H9 (cell line): Measurements from ENCODE around the gene CCDC116. TPM values are rescaled to one million over a fixed set of nuclear protein-coding genes. Genes with fewer than 3 reads are reported as not detected.

Experiments
- DNase-seq: peaks from one replicate; pipeline ENCODE4 v3.0.0-alpha.2; 2017
- H2AFZ ChIP-seq: one replicate; pipeline ENCODE4 v1.6.1; 2013; ENCODE audit warnings: mild to moderate bottlenecking, low read length, control low read depth, moderate library complexity
- H2AK5ac ChIP-seq: 2 replicates; pipeline ENCODE4 v1.6.1; 2013; ENCODE audit warnings: low read length, control low read depth, mixed read lengths; ENCODE audit not compliant: insufficient read length
- H2BK120ac ChIP-seq: one replicate; pipeline ENCODE4 v1.6.1; 2013; ENCODE audit warnings: low read depth, mild to moderate bottlenecking, low read length, control low read depth, inconsistent platforms; ENCODE audit not compliant: poor library complexity, severe bottlenecking
- H2BK12ac ChIP-seq: 2 replicates; pipeline ENCODE4 v1.6.1; 2013; ENCODE audit warnings: low read length, control low read depth, mixed read lengths, low read depth; ENCODE audit not compliant: insufficient read length
- H2BK15ac ChIP-seq: 2 replicates; pipeline ENCODE4 v1.6.1; 2013; ENCODE audit warnings: low read depth, low read length, control low read depth
- H2BK20ac ChIP-seq: one replicate; pipeline ENCODE4 v1.6.1; 2013; ENCODE audit warnings: low read depth, mild to moderate bottlenecking, low read length, control low read depth, inconsistent platforms; ENCODE audit not compliant: poor library complexity, severe bottlenecking
- H2BK5ac ChIP-seq: 2 replicates; pipeline ENCODE4 v1.6.1; 2013; ENCODE audit warnings: low read length, control low read depth, mixed read lengths; ENCODE audit not compliant: insufficient read length
- H3K14ac ChIP-seq: 2 replicates; pipeline ENCODE4 v1.6.1; 2013; ENCODE audit warnings: low read length, control low read depth; ENCODE audit not compliant: insufficient read depth
- H3K18ac ChIP-seq: 2 replicates; pipeline ENCODE4 v1.6.1; 2013; ENCODE audit warnings: low read depth, mild to moderate bottlenecking, mixed read lengths, low read length, control low read depth; ENCODE audit not compliant: insufficient read length
- H3K23ac ChIP-seq: 2 replicates; pipeline ENCODE4 v1.6.1; 2013; ENCODE audit warnings: low read length, control low read depth, mixed read lengths, low read depth; ENCODE audit not compliant: insufficient read length
- H3K23me2 ChIP-seq: 2 replicates; pipeline ENCODE4 v1.6.1; 2013; ENCODE audit warnings: low read depth, mild to moderate bottlenecking, mixed read lengths, low read length, control low read depth; ENCODE audit not compliant: insufficient read length, poor library complexity, severe bottlenecking
- H3K27ac ChIP-seq: 2 replicates; pipeline ENCODE4 v1.5.1; 2013; ENCODE audit warnings: low read length, control low read depth, mixed read lengths, low read depth; ENCODE audit not compliant: insufficient read length
- H3K27me3 ChIP-seq: 2 replicates; pipeline ENCODE4 v1.6.1; 2013; ENCODE audit warnings: low read length, control low read depth, inconsistent platforms; ENCODE audit not compliant: insufficient read depth
- H3K4ac ChIP-seq: 2 replicates; pipeline ENCODE4 v1.6.1; 2013; ENCODE audit warnings: low read depth, mild to moderate bottlenecking, control low read depth, inconsistent platforms, low read length, moderate library complexity
- H3K4me1 ChIP-seq: 2 replicates; pipeline ENCODE4 v1.6.1; 2013; ENCODE audit warnings: low read length, control low read depth, inconsistent platforms; ENCODE audit not compliant: insufficient read depth
- H3K4me2 ChIP-seq: 2 replicates; pipeline ENCODE4 v1.6.1; 2013; ENCODE audit warnings: low read length, control low read depth, mixed read lengths; ENCODE audit not compliant: insufficient read length, insufficient read depth
- H3K56ac ChIP-seq: 2 replicates; pipeline ENCODE4 v1.6.1; 2013; ENCODE audit warnings: low read depth, mild to moderate bottlenecking, mixed read lengths, low read length, control low read depth; ENCODE audit not compliant: insufficient read length
- H3K79me1 ChIP-seq: 2 replicates; pipeline ENCODE4 v1.6.1; 2013; ENCODE audit warnings: low read depth, mild to moderate bottlenecking, moderate library complexity, low read length, control low read depth, inconsistent platforms; ENCODE audit not compliant: insufficient read depth, poor library complexity, severe bottlenecking
- H3K79me2 ChIP-seq: 2 replicates; pipeline ENCODE4 v1.6.1; 2013; ENCODE audit warnings: low read length, control low read depth, inconsistent platforms; ENCODE audit not compliant: insufficient read depth
- H3K9ac ChIP-seq: 2 replicates; pipeline ENCODE4 v1.6.1; 2013; ENCODE audit warnings: low read length, control low read depth, mixed read lengths; ENCODE audit not compliant: insufficient read length; ENCODE audit errors: extremely low read depth
- H3K9me3 ChIP-seq: one replicate; pipeline ENCODE4 v1.6.1; 2013; ENCODE audit warnings: low read depth, low read length, inconsistent platforms; ENCODE audit not compliant: control insufficient read depth
- H3T11ph ChIP-seq: one replicate; pipeline ENCODE4 v1.6.1; 2013; ENCODE audit warnings: mild to moderate bottlenecking, low read length, control low read depth, inconsistent platforms
- H4K20me1 ChIP-seq: one replicate; pipeline ENCODE4 v1.6.1; 2013; ENCODE audit not compliant: control insufficient read depth, insufficient read length, insufficient read depth
- H4K5ac ChIP-seq: 2 replicates; pipeline ENCODE4 v1.6.1; 2013; ENCODE audit warnings: low read depth, mild to moderate bottlenecking, mixed read lengths, low read length, control low read depth; ENCODE audit not compliant: insufficient read length
- H4K8ac ChIP-seq: replicated peaks from 2 replicates; pipeline ENCODE4 v1.6.1; 2013; ENCODE audit warnings: low read length, control low read depth, mixed read lengths, low read depth; ENCODE audit not compliant: insufficient read length
- H4K91ac ChIP-seq: 2 replicates; pipeline ENCODE4 v1.6.1; 2013; ENCODE audit warnings: low read depth, mild to moderate bottlenecking, moderate library complexity, mixed read lengths, low read length, control low read depth; ENCODE audit not compliant: insufficient read length
- H3K27ac Mint-ChIP-seq, 3 experiments: 2 replicates in 2 of 3; 3 replicates in 1 of 3; pipeline ENCODE4 v1.8.0; 2020 to 2021; ENCODE audit warnings: mixed read lengths in 3 of 3, mild to moderate bottlenecking in 1 of 3, moderate library complexity in 1 of 3
- H3K27me3 Mint-ChIP-seq: 2 replicates; pipeline ENCODE4 v1.8.0; 2021; ENCODE audit warnings: low read depth, mild to moderate bottlenecking, moderate library complexity, mixed read lengths
- H3K36me3 Mint-ChIP-seq, 3 experiments: 2 replicates in 2 of 3; 3 replicates in 1 of 3; pipeline ENCODE4 v1.8.0; 2020 to 2021; ENCODE audit warnings: low read depth in 3 of 3, mixed read lengths in 3 of 3; ENCODE audit not compliant: insufficient read depth in 1 of 3
- H3K4me1 Mint-ChIP-seq, 2 experiments: 2 replicates each; pipeline ENCODE4 v1.8.0; 2020; ENCODE audit warnings: mixed read lengths in 2 of 2
- H3K4me3 Mint-ChIP-seq, 2 experiments: 2 replicates in 1 of 2; 3 replicates in 1 of 2; pipeline ENCODE4 v1.8.0; 2020 to 2021; ENCODE audit warnings: mild to moderate bottlenecking in 2 of 2, mixed read lengths in 2 of 2, moderate library complexity in 1 of 2
- H3K9me3 Mint-ChIP-seq, 2 experiments: 2 replicates in 1 of 2; 3 replicates in 1 of 2; pipeline ENCODE4 v1.8.0; 2020; ENCODE audit warnings: mild to moderate bottlenecking in 2 of 2, mixed read lengths in 2 of 2, moderate library complexity in 1 of 2
- CTCF ChIP-seq: fragments of 200-600 bp; sonication (generic); conservative IDR thresholded peaks from 3 replicates; pipeline ENCODE4 v1.8.0; 2021; ENCODE audit warnings: antibody characterized with exemption, mild to moderate bottlenecking
- WGBS: extraction: QIAGEN DNeasy Blood & Tissue Kit; methylation state at CpG from one replicate; pipeline ENCODE4 v1.1.7; 2013; ENCODE audit warnings: missing lambda C conversion rate, low lambda C conversion rate, mixed read lengths; ENCODE audit not compliant: insufficient read length; ENCODE audit errors: extremely low coverage; 5-methylcytosine and 5-hydroxymethylcytosine counted together
- total RNA-seq: library from RNA; stranded (reverse); gene quantifications from 2 replicates; pipeline ENCODE4 v1.2.1, GENCODE V29; 2021

Gene CCDC116
- total RNA-seq, 1 experiment from 2014 or later: 0.63 TPM

- Histone ChIP-seq H3K9ac (no peak overlapping the region), H3K27me3 (no peaks in the 10 kb centered on the region), H2BK20ac (no peak overlapping the region), H3K56ac (no peak overlapping the region), H3K9me3 (no peaks in the 10 kb centered on the region), H3K79me1 (no peaks in the 10 kb centered on the region), H3K79me2 (no peaks in the 10 kb centered on the region), H3K27ac (no peak overlapping the region), H3K4me1 (peaks cover 4% of the 10 kb centered on the region; the same call in 1 of the 2 replicates), H4K5ac (no peak overlapping the region), H3K14ac (no peak overlapping the region), H3K18ac (no peak overlapping the region), H2BK15ac (no peak overlapping the region), H2BK12ac (no peak overlapping the region), H2BK120ac (no peak overlapping the region), H3T11ph (no peak overlapping the region), H2BK5ac (no peak overlapping the region), H2AFZ (no peak overlapping the region), H3K23me2 (peaks cover 6% of the 10 kb centered on the region), H2AK5ac (no peak overlapping the region), H4K91ac (no peak overlapping the region), H3K4me2 (no peak overlapping the region), H3K4ac (no peak overlapping the region), H4K8ac (no peak overlapping the region), H4K20me1 (no peaks in the 10 kb centered on the region), H3K23ac (no peak overlapping the region)
- WGBS: no CpG with 5 or more reads among the region's 7 CpGs
- Mint-ChIP-seq H3K4me1 (peaks cover 13 to 17% of the 10 kb centered on the region in 2 experiments), H3K27ac (no peak overlapping the region), H3K4me3 (no peak overlapping the region), H3K36me3 (peaks cover 0 to 6% (median 0%) of the 10 kb centered on the region in 3 experiments; a peak in 1 of 7 replicates), H3K27me3 (peaks cover 21% of the 10 kb centered on the region), H3K9me3 (no peaks in the 10 kb centered on the region)
- DNase-seq: no peak
- TF ChIP-seq CTCF: no peak
Measured at GRCh38 chr22:21660904-21661303, 28.3 kb downstream of the CCDC116 start.
